Activated CD8-positive, alpha-beta memory T cell treated with anti-CD3 and anti-CD28 coated beads, Interleukin-2, amount 50 U/mL, for 24 hours (primary cell): ENCODE measurements around the gene LKAAEAR1.

ENCODE experiments used
- DNase-seq: peaks from one replicate; pipeline ENCODE4 v3.0.0-alpha.2; 2020; ENCODE audit errors: extremely low read depth

The LKAAEAR1 gene

DNA sequence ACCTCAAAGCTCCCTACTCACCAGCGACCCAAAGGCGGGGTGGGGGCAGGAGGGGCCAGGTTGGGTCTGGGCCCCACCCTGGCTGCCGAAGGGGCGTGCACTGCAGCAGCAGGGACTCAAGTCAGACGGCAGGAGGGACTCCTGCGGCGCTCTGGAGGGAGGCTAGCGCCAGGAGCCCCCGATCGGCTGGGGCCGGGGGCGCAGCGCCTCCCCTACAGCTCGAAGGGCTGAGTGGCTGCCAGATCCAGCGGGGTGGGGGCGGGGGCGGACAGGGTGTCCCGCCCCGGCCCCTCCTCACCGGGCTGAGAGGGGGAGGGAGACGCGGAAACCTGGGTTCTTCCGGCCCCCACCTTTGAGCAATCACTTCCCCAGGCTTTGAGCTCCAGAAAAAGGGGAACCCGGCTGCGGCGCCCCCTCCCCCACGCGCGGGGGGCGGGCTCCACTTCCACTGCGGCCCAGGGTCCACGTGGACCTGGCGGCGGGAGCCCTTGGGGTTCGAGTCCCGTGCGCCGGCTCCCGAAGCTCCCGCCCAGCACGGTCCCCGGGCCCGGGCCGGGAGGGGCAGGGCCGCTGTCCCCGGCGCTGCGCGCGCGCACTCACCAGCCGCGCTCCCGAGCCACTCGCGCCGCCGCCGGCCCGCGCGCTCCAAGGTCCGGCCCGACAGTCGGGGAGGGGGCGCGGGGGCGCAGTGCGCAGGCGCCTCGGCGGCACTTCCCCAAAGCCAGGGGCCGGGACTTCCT lies 4.8 kb downstream of the LKAAEAR1 start, which contains the start of gene RGS19:
TSS of gene RGS19 (minus strand) at position 246 of the 740 bp plus-strand sequence. CDS start 2,632 bp downstream, outside the sequence.
- no peak for DNase-seq

DNA sequence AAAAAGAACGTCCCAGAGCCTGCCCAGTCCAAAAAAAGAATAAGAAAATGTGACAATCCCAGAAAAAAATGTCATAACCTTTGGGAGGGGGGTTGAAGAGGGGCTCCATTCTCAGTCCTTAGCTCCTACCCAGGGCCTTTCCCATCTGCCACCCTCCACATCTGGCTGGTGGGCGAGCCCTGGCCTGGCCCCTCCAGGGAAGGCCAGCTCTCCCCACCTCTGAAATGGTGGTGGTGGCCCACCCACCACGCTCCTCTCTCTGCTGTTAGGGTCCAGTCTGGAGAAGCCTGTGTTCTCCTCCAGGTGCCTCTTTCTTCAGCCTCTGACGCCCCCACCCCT lies 5.3 kb downstream of the LKAAEAR1 start:
- no peak for DNase-seq

DNA sequence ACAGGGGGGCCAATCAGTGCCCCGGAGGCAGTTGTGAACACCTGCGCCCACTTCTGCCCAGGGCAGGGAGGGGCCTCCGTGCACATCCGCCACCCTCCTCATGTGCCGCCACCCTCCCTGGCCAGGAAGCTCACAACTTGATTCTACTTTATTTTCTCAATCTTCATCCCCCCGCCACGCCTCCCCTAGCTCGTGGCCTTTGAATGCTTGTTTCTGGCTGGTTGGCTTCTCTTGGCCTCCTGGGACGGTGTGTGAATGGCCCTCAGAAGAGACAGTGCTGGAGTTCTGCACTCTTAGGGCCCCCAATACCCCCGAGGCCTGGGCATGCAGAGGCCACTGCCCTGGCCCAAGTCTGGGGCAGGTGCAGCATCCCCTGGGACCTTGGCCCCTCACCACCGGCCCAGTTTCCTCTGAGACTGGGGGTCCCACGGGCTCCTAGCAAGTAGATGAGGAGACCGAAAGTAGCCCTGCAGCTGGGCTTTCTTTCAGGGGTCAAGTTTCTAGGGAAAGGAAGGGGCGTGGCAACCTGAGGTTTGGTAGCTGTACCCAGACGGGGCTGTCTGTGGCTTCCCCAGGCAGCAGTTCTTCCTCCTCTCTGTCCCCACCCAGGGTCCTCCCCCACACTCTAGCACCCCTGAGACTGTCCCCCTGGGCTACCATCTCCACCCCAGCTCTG lies 6.2 kb downstream of the LKAAEAR1 start:
- DNase-seq: no peak

DNA sequence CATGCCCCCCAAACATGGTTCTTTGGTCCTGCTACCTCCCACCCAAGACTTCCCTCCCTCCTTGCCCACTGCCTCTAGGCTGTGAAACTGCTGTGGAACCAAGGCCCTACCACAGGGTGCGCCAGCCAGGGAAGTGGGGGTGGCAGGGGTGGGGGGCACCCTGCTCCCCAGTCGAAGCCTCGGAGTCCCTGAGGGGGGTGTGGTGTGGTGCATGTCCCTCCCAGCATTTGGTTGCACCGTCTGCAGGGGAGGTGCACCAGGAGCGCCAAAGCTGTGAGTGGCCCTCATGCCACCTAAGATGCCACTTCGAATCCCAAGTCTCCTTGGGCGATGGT lies 6.7 kb downstream of the LKAAEAR1 start:
- DNase-seq: no peak

DNA sequence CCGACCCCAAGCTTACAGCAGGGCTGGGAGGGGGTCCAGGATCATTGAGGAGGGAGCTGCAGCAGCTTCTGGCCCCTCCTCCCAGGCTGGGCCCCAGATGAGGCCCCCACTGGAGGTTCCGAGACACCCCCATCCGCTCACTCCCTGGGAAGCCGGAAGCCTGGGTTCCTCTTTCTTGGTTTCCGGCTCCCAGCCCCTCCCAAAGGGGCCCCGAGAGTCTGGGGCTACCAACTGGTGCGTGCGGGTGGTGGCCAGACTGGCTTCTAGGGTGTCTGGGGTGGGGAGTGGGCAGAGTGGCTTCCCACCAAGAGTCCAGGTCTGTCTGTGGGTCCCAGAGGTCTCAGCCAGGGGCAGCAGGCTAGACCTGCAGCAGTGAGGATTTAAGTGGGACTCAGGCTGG lies 7.1 kb downstream of the LKAAEAR1 start:
- no peak for DNase-seq

DNA sequence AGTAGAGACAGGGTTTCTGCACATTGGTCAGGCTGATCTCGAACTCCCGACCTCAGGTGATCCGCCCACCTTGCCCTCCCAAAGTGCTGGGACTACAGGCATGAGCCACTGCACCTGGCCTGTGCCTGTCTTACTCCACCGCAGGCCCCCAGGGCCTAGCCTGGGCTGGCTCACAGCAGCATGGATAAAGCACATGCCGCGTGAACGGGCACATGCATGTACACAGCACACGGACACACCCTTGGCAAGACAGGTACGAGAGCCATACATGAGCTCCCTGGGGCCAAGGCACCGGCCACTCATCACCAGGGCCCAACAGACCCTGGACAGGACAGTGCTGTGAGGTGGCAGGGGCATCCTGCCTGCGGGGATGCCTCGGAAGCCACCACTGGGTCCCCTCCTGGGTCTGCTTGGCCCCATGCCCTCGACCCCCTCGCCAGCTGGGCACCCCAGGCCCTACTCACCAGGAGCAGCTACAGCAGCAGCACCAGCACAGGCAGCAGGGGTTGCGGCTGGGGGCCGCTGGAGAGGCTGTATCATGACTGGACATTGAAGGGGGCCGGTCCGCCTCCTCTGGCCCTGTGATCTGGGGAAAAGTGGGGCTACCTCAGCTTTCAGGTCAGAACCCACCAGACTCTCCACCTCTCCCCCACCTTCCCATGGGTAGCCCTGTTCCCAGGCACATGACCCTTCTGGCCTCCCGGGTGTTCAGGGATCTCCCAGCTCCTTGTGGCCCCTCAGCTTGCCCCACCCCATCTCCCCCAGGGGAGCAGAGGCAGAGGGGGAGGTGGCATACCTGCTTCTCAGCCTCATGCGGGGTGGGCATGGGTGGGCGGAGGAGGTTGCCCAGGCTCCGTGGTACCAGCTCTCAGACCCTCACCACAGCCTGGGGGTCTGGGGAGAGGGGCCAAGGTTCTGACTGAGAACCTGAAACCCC lies 7.9 kb downstream of the LKAAEAR1 start:
- no peak for DNase-seq

DNA sequence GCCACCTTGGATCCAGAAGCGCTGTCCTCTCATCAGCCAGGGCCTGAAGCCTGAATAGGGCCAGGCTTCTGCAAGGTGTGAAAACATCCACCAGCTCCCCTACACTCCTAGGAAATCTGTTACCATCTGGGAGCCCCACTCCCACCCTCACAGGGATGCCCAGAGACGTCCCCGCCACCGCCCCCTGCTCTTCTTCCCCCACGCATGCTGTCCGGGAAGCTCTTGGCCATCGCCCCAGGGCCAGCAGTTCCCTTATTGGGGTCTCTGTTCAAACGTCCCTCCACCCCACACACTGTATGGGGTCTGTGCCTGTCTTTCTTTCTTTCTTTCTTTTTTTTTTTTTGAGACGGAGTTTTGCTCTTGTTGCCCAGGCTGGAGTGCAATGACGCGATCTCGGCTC lies 8.6 kb downstream of the LKAAEAR1 start:
- no peak for DNase-seq

DNA sequence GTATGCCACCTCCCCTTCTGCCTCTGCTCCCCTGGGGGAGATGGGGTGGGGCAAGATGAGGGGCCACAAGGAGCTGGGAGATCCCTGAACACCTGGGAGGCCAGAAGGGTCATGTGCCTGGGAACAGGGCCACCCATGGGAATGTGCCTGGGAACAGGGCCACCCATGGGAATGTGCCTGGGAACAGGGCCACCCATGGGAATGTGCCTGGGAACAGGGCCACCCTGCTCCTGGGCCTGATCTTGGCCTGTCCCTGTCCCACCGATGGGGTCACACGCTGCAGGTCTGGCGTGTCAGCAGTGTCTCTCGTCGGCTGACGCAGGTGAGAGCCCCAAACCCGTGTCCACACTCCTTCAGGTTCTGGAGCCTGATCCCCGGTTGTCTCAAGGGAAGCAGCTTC lies 9.2 kb downstream of the LKAAEAR1 start:
- no peak for DNase-seq

DNA sequence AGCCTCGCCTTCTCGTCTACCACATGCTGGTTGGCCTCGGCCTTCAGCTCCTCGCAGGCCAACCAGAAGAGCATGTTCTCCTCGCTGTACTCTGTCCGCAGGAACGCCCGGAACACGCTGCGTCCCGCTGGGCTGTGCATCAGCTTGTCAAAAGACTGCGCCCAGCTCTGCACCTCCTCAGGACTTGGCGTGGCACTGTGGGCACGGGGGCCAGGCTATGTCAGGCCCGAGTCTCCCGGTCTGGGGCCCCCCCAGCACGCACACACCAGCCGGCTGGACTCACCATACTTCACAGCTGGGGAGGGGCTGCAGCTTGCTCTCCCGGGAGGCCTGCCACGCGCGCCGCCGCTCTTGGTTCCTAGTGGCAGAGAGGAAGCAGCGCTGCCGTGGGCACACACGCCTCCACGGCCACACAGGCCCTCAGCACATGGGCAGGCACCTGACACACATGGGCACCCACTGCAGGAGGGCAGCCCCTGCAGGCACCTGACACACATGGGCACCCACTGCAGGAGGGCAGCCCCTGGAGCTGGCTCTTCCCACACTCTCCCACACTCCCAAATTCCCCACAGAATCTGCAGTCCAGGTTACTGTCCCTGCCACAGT lies 9.9 kb downstream of the LKAAEAR1 start:
- no peak for DNase-seq

DNA sequence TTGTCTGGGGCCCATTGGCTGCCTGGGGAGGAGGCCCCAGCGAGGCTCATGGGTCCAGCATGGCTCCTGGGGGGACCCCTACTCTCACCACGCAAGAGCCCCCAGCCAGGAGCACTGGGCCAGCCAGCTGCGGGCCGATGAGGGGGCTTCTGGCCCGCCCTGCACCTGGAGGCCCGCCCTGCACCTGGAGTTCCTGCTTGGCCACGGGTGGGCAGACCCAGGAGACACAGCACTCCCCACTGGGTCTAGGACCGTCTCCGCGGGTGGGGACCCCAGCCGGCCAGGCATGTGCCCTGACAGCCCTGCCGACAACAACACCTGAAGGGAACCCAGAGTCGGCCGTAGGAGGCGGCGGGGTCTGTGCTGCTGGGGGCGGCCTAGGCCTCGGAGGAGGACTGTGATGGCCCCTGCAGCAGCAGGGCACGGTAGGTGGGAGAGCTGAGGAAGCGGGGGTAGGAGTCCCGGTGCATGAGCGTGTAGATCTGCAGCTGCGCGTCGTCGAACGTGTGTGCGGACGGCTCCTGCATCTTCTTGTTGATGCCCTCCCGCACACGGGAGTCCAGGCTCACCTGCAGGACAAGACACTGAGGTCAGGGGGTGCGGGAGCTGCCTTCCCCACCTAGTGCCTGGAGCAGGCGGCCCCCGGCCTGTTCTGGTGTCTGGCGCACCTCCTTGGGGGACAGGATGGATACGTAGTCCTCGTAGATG lies 10.6 kb downstream of the LKAAEAR1 start:
- DNase-seq: no peak

DNA sequence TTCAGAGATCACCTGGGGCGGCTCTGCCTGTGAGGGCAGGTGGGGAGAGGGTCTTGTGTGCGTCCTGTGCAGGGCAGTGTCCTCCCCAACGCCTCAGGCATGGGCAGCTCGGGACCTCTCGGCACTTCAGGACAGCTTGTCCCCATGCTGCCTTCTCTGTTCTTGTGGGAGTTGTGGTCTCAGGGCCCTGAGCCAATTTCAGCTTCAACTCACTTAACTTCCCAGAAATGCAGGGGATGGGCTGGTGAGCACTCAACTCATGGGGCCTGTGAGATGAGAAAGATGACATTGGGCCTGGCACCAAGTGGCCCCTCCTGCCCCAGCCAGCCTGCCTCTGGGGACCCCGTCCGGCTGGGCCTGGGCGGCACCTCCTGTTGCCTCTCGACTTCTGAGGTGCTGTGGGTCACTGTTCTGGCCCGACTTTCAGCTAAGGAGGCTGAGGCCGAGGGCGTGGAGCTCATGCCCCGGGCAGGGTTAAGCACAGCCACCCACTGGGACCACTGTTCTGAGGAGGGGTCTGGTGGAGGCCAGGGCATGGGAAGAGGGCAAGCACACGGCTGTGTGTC lies 11.6 kb downstream of the LKAAEAR1 start:
- no peak for DNase-seq

DNA sequence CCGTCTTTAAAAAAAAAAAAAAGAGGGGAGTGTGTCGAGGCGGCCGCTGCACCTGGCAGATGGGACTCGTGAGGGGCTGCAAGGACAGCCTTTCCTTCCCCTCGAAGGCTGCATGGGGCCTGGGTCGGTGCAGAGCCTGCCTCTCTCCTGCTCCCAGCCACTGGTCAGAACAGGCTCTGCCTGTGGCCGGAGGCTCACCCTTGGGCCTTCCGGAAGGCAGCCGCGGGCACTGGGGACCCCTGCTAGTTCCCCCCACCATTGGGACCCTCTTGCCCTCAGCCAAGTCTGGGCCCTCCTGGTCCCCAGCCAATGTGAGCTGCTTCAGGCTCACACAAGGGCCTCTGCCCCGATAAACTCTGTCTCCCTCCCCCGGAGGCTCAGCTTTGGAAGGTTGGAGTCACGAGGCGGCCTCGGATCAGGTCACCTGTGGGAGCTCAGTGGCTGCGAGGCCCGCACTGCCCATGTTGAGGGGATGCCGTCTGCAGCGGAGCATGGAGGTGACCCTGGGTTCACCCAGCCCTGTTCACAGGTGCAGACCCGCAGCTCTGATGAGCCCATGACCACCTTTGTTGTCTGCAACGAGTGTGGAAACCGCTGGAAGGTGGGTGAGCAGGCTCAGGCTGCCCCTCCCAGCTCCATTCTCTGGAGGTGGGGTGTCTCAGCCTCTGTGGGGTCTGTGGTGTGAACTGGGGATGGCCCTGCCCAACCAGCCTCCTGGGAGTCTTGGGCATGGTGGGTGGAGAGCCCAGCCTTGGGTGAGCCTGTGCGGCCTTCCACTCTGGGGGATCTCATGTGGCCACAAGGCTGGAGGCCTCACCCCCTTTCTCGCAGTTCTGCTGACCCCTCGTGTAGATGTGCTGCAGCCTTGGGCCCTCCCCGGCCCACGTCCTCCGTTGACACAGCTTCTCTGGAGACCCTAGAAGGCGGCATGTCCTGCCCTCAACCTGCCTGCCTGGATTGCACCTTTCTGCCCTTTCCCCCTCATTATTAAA lies 12.6 kb downstream of the LKAAEAR1 start:
- no peak for DNase-seq

DNA sequence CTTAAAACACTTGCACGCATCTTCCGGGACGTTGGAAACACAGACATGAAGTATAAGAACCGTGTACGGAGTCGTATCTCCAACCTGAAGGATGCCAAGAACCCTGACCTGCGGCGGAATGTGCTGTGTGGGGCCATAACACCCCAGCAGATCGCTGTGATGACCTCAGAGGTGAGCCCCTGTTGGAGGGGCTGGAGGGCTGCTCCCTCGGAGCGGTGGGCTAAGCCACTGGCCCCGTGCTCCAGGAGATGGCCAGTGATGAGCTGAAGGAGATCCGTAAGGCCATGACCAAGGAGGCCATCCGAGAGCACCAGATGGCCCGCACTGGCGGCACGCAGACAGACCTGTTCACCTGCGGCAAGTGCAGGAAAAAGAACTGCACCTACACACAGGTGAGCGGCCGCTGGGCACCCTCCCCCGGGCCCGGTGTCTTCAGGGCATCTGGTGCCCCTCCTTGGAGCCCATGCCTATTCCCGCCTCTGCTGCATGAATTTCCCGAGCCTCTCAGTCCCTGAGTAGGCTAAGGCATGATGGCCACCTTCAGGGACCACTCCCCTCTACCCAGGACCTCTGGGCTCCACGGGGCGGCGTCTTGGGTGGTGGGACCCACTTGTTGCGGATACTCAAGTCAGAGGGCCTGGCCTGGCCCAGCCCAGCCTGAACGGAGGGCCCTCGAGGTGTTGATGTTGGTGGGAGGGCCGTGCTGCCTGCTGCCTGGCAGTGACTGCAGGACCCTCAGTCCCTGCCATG lies 13.8 kb downstream of the LKAAEAR1 start:
- no peak for DNase-seq

DNA sequence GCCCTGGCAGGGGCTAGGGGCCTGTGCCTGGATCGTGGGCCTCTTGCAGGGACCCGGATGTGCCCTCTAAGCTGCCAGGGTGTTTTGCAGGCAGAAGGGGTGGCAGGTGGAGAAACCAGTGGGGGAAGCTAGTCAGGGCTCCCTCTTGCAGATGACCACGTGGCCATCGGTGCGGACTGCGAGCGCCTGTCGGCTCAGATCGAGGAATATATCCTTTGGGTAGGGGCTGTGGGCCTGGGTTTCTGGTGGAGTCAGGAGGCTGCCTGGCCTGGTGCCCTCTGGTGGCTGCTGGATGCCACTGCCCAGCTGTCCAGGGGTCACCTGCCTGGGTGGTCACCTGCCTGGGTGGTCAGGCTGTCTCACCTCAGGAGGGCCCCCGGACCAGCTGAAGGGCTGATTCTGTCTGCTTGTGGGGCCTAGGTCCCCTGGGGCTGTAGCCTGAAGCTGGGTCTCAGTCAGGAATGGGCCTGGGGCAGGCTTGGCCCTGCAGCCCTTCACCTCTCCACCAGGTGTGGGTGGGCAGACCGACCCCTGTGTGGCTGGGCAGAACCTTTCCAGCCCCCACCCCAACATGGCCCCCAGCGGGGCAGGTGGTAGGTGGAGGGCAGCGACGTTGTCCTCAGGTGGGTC lies 14.5 kb downstream of the LKAAEAR1 start:
- DNase-seq: no peak

DNA sequence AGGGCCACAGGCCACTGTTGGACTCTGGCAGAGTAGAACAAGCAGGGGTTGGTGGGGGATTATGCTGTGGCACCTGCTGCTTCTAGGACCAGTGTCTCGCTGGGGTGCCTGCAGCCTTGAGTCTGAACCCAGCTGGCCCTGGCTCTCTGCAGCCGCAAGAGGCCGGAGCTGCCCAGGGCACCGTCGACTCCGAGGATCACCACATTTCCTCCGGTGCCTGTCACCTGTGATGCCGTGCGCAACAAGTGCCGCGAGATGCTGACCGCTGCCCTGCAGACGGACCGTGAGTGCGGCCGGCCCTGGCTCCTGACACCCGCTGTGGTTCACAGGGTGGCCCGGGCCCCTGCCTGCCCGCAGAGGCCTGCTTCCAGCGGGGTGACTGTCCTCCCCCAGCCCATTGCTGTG lies 15.0 kb downstream of the LKAAEAR1 start:
- DNase-seq: no peak

DNA sequence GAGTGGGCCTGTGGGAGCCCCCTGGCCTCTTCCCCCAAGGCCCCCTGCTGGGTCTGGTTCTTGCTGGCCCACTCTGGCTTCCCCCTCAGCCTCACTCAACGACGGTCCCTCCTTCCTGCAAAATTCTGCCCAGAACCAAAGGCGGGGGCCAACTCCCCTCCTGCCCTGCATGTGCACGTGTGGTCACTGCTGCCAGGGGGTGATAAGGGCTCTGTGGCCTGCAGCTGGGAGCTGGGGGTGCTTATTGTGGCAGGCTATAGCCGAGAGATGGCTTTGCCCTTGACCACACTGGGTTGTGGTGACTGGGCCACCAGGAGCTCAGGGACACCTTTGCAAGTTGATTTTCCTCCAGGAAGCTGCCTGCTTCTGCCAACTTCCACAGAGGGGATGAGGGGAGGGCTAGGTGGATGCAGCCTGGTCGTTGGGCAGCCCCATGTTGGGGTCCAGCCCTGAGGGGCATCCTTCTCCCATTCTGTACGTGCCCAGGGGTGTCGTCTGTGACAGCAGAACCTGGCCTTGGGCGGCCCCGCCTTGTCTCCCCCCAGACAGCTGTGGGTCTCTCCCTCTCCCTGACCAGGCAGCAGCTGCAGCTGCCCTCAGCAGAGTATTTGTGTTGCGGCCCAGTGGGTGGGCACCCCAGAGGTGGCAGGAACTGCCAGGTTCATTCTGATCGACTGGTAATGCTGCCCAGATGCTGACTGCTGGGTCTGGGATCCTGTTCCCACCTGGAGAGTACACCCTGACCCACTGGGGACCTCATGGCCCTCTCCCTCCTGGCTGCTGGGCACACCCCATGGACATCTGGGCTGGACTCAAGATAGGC lies 15.6 kb downstream of the LKAAEAR1 start:
- DNase-seq: no peak

DNA sequence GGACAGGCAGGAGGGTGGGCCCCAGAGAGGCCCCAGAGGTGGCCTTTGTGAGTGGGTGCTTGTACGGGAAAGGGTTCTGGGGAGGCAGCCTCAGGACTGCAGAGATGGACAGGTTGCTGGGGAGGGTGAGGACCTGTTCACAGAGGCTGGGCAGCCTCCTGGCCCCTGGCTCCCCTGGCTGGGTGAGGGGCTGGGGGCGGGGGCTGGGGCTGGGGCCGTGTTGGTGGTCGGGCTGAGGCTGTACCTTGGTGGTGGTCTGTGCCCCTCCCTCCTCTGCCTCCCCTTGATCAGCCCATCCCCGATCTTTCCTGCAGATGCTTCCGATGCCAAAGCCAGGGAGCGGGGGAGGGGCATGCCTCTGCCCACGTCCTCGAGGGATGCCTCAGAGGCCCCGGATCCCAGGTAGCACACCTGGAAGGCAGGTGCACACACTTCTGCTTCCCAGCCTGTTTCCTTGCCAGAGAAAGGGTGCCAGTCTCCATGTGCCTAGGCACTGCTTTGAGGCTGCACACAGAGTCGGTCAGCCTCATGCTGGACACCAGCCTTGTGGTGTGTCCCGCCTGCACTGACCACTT lies 16.4 kb downstream of the LKAAEAR1 start:
- DNase-seq: no peak
